Endothelial cell of umbilical vein (primary cell): ENCODE results near the gene MMP14. TPM values are rescaled to one million over a fixed set of nuclear protein-coding genes. Genes with fewer than 3 reads are reported as not detected.
A peak's percentile ranks its signal among the peaks of the same experiment; 100 is the strongest.

Source experiments
- BruUV-seq: library from RNA; stranded (reverse); fragments of 400-500 nt; replicated peaks from 2 replicates; lab custom pipeline; 2021; lab: Mats Ljungman, UMichigan
- CTCF ChIA-PET: fragments of 300-600, 350-600 bp; sonication (Branson Sonifier 250); formaldehyde crosslinking; loops from one replicate; lab custom pipeline; 2021; ENCODE audit warnings: antibody characterized with exemption, inconsistent platforms; lab: Charles Lee
- POLR2A ChIA-PET: fragments of 300-600, 350-600 bp; sonication (Branson Sonifier 250); formaldehyde crosslinking; loops from one replicate; lab custom pipeline; 2021; ENCODE audit warnings: antibody characterized with exemption, inconsistent platforms; lab: Charles Lee
- DNase-seq: peaks from one replicate; pipeline ENCODE4 v3.0.0-alpha.2; 2011; ENCODE audit warnings: low read depth, low spot score
- FAIRE-seq: peaks from 2 replicates; lab custom pipeline; 2011; peaks lifted over from hg19 to GRCh38; lab: Jason Lieb, UNC
- H2AFZ ChIP-seq: 2 replicates; pipeline ENCODE4 v1.6.0; 2012; ENCODE audit warnings: low read depth, low read length, control low read depth, inconsistent platforms
- H3K27ac ChIP-seq: 2 replicates; pipeline ENCODE4 v1.5.1; 2011; ENCODE audit warnings: low read depth, mild to moderate bottlenecking, control low read depth, low read length, moderate library complexity; ENCODE audit not compliant: insufficient read depth
- H3K27me3 ChIP-seq, 2 experiments: 2 replicates each; pipeline versions ENCODE4 v1.6.0 to v1.6.1; 2011; ENCODE audit warnings: low read length in 2 of 2, mixed read lengths in 1 of 2; ENCODE audit not compliant: control insufficient read depth in 2 of 2, insufficient read depth in 2 of 2
- H3K36me3 ChIP-seq, 2 experiments: 2 replicates in 1 of 2; 3 replicates in 1 of 2; pipeline ENCODE4 v1.5.1; 2011; ENCODE audit warnings: low read length in 2 of 2, mild to moderate bottlenecking in 1 of 2, moderate library complexity in 1 of 2; ENCODE audit not compliant: control insufficient read depth in 2 of 2, insufficient read depth in 2 of 2; ENCODE audit errors: extremely low read depth in 1 of 2
- H3K4me1 ChIP-seq: 3 replicates; pipeline ENCODE4 v1.5.1; 2011; ENCODE audit warnings: mild to moderate bottlenecking, low read length; ENCODE audit not compliant: control insufficient read depth, insufficient read depth; ENCODE audit errors: extremely low read depth
- H3K4me2 ChIP-seq: 2 replicates; pipeline ENCODE4 v1.6.1; 2011; ENCODE audit warnings: low read length, control low read depth, mixed read lengths; ENCODE audit not compliant: insufficient read depth
- H3K4me3 ChIP-seq, 3 experiments: fragments of 200-600 bp in 1 of 3; sonication (generic), shearing (Covaris generic) in 1 of 3; replicated peaks in 1 of 3; 2 replicates each; pipeline ENCODE4 v1.5.1; 2011 to 2016; ENCODE audit warnings: control low read depth in 3 of 3, low read length in 3 of 3, mild to moderate bottlenecking in 2 of 3, inconsistent platforms in 1 of 3, low read depth in 1 of 3, moderate library complexity in 1 of 3; ENCODE audit not compliant: insufficient read depth in 1 of 3
- H3K79me2 ChIP-seq: 2 replicates; pipeline ENCODE4 v1.6.0; 2012; ENCODE audit warnings: low read length, inconsistent platforms; ENCODE audit not compliant: control insufficient read depth, insufficient read depth
- H3K9ac ChIP-seq: replicated peaks from 2 replicates; pipeline ENCODE3; 2011; ENCODE audit warnings: low read length, control low read depth; ENCODE audit not compliant: insufficient read depth; ENCODE audit errors: extremely low read depth
- H3K9me1 ChIP-seq: replicated peaks from 3 replicates; pipeline ENCODE4 v1.6.0; 2011; ENCODE audit warnings: mild to moderate bottlenecking, low read length; ENCODE audit not compliant: control insufficient read depth, insufficient read depth; ENCODE audit errors: extremely low read depth
- H3K9me3 ChIP-seq: replicated peaks from 2 replicates; pipeline ENCODE4 v1.5.1; 2012; ENCODE audit warnings: low read length, inconsistent platforms; ENCODE audit not compliant: control insufficient read depth, insufficient read depth
- H4K20me1 ChIP-seq: replicated peaks from 2 replicates; pipeline ENCODE3; 2011; ENCODE audit warnings: mild to moderate bottlenecking, low read length; ENCODE audit not compliant: control insufficient read depth, insufficient read depth; ENCODE audit errors: extremely low read depth
- EZH2 ChIP-seq: IDR thresholded peaks from 2 replicates; pipeline ENCODE4 v1.6.1; 2012; ENCODE audit warnings: borderline replicate concordance, low read depth, mild to moderate bottlenecking, moderate library complexity, low read length, inconsistent platforms; ENCODE audit not compliant: severe bottlenecking
- GATA2 ChIP-seq: IDR thresholded peaks from 2 replicates; pipeline ENCODE4 v1.7.0; 2011; ENCODE audit warnings: low read depth, mild to moderate bottlenecking, moderate library complexity, mixed read lengths, low read length; ENCODE audit not compliant: insufficient read length, insufficient read depth
- JUN ChIP-seq: IDR thresholded peaks from 2 replicates; pipeline ENCODE4 v1.6.1; 2011; ENCODE audit warnings: borderline replicate concordance, low read depth; ENCODE audit not compliant: insufficient read length, insufficient read depth
- MYC ChIP-seq: IDR thresholded peaks from one replicate; pipeline ENCODE4 v1.6.1; 2011; ENCODE audit warnings: mild to moderate bottlenecking, low read depth, low read length
- POLR2AphosphoS5 ChIP-seq: IDR thresholded peaks from 2 replicates; pipeline ENCODE4 v1.6.1; 2012; ENCODE audit warnings: low read depth, mild to moderate bottlenecking, control low read depth, low read length, moderate library complexity; ENCODE audit not compliant: insufficient read depth
- dilution Hi-C: fragments of 300-500 bp; cut with MboI; formaldehyde crosslinking; loops from one replicate; pipeline ENCODE4 v1.15.0; 2019; ENCODE audit warnings: low sequenced_read_pairs; ENCODE audit not compliant: extremely low pct_ligation_motif_present
- intact Hi-C: fragments of 100-400 bp; cut with micrococcal nuclease; formaldehyde crosslinking; loops from one replicate; pipeline ENCODE4 v1.10.0; 2022
- polyA plus RNA-seq, 4 experiments: library from polyadenylated mRNA; depleted of rRNA in 3 of 4; stranded (reverse) in 3 of 4; unstranded in 1 of 4; fragments of >200 nt; gene quantifications; 2 replicates each; pipeline versions ENCODE4 v1.2.1 to v1.2.3, GENCODE V29; 2011 to 2012; ENCODE audit warnings: missing spikeins in 1 of 4
- total RNA-seq: library from RNA; stranded (reverse); gene quantifications from 2 replicates; pipeline ENCODE4 v1.2.3, GENCODE V29; 2021
- TF ChIP-seq, protein P1 (sequence below), 2 donors: IDR thresholded peaks; 1 replicate in 1 of 2; 2 replicates in 1 of 2; pipeline ENCODE4 v1.5.1; 2011; ENCODE audit warnings: low read length in 2 of 2, mild to moderate bottlenecking in 2 of 2, moderate library complexity in 2 of 2, control low read depth in 1 of 2, inconsistent platforms in 1 of 2, low read depth in 1 of 2; ENCODE audit not compliant: insufficient read depth in 1 of 2; ENCODE audit errors: extremely low read depth in 1 of 2
- TF ChIP-seq, protein P2 (sequence below): IDR thresholded peaks from 2 replicates; pipeline ENCODE4 v1.6.1; 2011; ENCODE audit not compliant: insufficient read depth, insufficient read length

MMP14 gene
- total and polyA plus RNA-seq, 2 donors (not counting 3 experiments of a cell fraction or from before 2014, with no cell fraction given) = 506 to 603 TPM

DNA sequence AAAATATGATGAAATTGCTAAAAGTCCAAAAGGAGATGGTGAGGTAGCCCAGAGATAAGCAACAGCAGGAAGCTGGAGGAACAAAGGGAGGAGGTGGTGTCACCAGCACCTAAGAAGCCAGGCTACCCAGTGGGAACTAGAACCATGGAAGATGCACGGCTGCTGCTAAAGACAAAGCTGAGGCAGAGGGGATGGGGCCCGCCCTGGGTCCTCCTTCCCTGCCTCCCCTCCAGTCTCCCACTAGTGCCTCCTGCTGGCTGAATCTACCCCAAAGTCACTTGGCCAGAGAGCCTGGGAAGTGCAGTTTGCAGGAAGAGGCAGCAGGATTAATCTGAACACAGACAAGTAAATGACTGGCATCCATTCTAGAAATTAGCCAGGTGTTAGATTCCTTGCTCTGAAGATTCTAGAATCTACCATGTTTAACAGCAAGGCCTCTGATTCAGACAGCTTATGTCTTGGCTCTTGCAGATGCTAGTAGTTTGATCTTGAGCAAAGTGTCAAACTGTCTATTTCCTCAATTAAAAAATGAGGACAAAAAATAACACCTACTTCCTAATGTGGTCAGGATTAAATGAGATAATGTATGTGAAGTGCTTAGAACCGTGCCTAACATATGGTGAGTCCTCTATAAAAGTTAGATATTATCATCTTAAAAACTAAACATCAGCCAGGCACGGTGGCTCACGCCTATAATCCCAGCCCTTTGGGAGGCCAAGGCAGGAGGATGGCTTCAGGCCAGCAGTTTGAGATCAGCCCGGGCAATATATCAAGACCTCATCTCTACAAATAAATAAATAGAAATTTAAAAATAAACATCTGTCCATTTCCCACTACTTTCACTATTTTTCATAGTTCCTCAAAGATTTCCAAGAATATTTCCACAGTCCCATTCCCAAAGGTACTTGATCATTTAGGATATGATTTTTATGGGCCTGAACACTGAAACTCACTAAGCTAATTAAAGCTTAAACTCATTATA lies 29.3 kb downstream of the MMP14 start:
- Histone ChIP-seq H3K4me1 (peaks cover 4% of the 10 kb centered on the region), H3K4me3 (no peak overlapping the region), H2AFZ (no peak overlapping the region), H3K79me2 (no peaks in the 10 kb centered on the region), H3K36me3 (no peaks in the 10 kb centered on the region), H3K9me3 (no peaks in the 10 kb centered on the region), H4K20me1 (no peaks in the 10 kb centered on the region), H3K4me2 (no peak overlapping the region), H3K27ac (no peak overlapping the region), H3K27me3 (no peaks in the 10 kb centered on the region), H3K9ac (no peak overlapping the region), H3K9me1 (no peaks in the 10 kb centered on the region)
- dilution Hi-C loops (no loop called here), intact Hi-C loops (no loop called here)
- no TSS peak for BruUV-seq
- ChIA-PET POLR2A (no interaction called here), CTCF (interaction anchor here (0.8 to 1.1 kb wide), 2 partner anchors 11 to 12 kb away, joined by 3 to 5 read pairs; no protein-coding TSS in a partner anchor)
- no peak for DNase-seq
- TF ChIP-seq, protein P1, sequence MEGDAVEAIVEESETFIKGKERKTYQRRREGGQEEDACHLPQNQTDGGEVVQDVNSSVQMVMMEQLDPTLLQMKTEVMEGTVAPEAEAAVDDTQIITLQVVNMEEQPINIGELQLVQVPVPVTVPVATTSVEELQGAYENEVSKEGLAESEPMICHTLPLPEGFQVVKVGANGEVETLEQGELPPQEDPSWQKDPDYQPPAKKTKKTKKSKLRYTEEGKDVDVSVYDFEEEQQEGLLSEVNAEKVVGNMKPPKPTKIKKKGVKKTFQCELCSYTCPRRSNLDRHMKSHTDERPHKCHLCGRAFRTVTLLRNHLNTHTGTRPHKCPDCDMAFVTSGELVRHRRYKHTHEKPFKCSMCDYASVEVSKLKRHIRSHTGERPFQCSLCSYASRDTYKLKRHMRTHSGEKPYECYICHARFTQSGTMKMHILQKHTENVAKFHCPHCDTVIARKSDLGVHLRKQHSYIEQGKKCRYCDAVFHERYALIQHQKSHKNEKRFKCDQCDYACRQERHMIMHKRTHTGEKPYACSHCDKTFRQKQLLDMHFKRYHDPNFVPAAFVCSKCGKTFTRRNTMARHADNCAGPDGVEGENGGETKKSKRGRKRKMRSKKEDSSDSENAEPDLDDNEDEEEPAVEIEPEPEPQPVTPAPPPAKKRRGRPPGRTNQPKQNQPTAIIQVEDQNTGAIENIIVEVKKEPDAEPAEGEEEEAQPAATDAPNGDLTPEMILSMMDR (IDR thresholded peaks at IDR 0.05; ENCODE audit: extremely low read depth in 1 of 2, insufficient read depth in 1 of 2, low read depth in 1 of 2, low read length in 2 of 2) = peak in 1 of 2 donors; percentile 32
- no peak for TF ChIP-seq GATA2
- TF ChIP-seq MYC = no peak
- TF ChIP-seq JUN = no peak
- TF ChIP-seq POLR2AphosphoS5 = no peak
- TF ChIP-seq, protein P2, sequence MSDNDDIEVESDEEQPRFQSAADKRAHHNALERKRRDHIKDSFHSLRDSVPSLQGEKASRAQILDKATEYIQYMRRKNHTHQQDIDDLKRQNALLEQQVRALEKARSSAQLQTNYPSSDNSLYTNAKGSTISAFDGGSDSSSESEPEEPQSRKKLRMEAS = no peak
- TF ChIP-seq EZH2 = no peak
- FAIRE-seq = no peak
